DND-41 (cell line): ENCODE results near the gene DDC.

Experiments used
- ATAC-seq: fragments of 200-7000 bp; cut with Tn5 transposase; 3 replicates; pipeline ENCODE4 v1.9.1; 2021; ENCODE audit warnings: low read depth; ENCODE audit not compliant: insufficient read depth
- DNase-seq: peaks from one replicate; pipeline ENCODE4 v3.0.0-alpha.2; 2020
- H2AFZ ChIP-seq: 2 replicates; pipeline ENCODE4 v1.6.0; 2012; ENCODE audit warnings: low read depth, low read length
- H3K27ac ChIP-seq: 2 replicates; pipeline ENCODE4 v1.5.1; 2012; ENCODE audit warnings: low read length, inconsistent platforms
- H3K27me3 ChIP-seq: fragments of 200-600 bp; sonication (generic); 2 replicates; pipeline ENCODE4 v1.6.0; 2012; ENCODE audit warnings: low read length, mild to moderate bottlenecking, inconsistent platforms; ENCODE audit not compliant: insufficient read depth, poor library complexity
- H3K36me3 ChIP-seq: 2 replicates; pipeline ENCODE4 v1.5.1; 2012; ENCODE audit warnings: low read length, inconsistent platforms; ENCODE audit not compliant: insufficient read depth
- H3K4me1 ChIP-seq: 2 replicates; pipeline ENCODE4 v1.5.1; 2012; ENCODE audit warnings: mild to moderate bottlenecking, low read length; ENCODE audit not compliant: insufficient read depth
- H3K4me2 ChIP-seq: 2 replicates; pipeline ENCODE4 v1.6.0; 2012; ENCODE audit warnings: mild to moderate bottlenecking, moderate library complexity, low read length, inconsistent platforms; ENCODE audit not compliant: insufficient read depth
- H3K4me3 ChIP-seq, 2 experiments: fragments of 200-600 bp in 1 of 2; shearing (Covaris generic) in 1 of 2; 2 replicates each; pipeline ENCODE4 v1.5.1; 2012 to 2016; ENCODE audit warnings: inconsistent platforms in 2 of 2, low read length in 2 of 2, mild to moderate bottlenecking in 2 of 2, low read depth in 1 of 2, moderate library complexity in 1 of 2
- H3K79me2 ChIP-seq: 2 replicates; pipeline ENCODE4 v1.6.0; 2012; ENCODE audit warnings: low read length, inconsistent platforms; ENCODE audit not compliant: insufficient read depth
- H3K9ac ChIP-seq: 2 replicates; pipeline ENCODE4 v1.6.0; 2012; ENCODE audit warnings: low read depth, mild to moderate bottlenecking, inconsistent platforms, low read length, moderate library complexity
- H3K9me3 ChIP-seq: 2 replicates; pipeline ENCODE4 v1.5.1; 2012; ENCODE audit warnings: low read length, moderate library complexity, mild to moderate bottlenecking, inconsistent platforms; ENCODE audit not compliant: insufficient read depth, severe bottlenecking
- H4K20me1 ChIP-seq: 2 replicates; pipeline ENCODE4 v1.6.0; 2012; ENCODE audit warnings: low read length; ENCODE audit not compliant: insufficient read depth
- EZH2 ChIP-seq: IDR thresholded peaks from 3 replicates; pipeline ENCODE4 v1.6.1; 2012; ENCODE audit warnings: borderline replicate concordance, low read depth, mild to moderate bottlenecking, moderate library complexity, low read length, inconsistent platforms; ENCODE audit not compliant: severe bottlenecking
- TF ChIP-seq, protein P1 (sequence below): IDR thresholded peaks from 2 replicates; pipeline ENCODE4 v1.5.1; 2012; ENCODE audit warnings: borderline replicate concordance, low read length, moderate library complexity, mild to moderate bottlenecking; ENCODE audit not compliant: poor library complexity, severe bottlenecking; ENCODE audit errors: extremely low read depth

DDC gene

DNA sequence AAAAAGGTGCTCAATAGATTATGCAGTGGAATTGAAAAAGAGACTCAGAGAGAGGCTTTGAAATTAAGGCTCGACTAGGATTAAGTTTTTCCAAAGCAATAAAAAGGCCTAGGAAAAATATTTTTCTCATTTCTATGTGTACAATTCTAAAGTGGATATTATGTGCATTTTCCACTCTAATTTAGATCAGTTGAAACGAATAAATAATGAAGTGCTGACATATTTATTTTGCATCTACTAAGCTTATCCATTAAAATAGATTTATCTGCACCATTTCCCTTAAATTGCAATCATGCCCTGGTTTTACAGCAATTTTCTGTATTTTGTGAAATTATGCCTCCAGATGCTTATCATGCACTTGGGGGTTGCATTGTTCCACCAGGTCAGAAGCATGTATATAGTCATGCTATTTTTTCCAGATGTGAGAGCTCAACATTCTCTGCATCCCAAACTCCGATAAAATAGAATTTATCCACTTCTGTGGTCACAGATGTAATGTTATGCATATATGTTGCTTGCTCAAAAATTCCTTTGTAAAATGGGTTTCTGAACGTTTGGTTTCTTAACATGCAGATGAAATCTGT lies 133.4 kb downstream of the DDC start:
- TF ChIP-seq, protein P1, sequence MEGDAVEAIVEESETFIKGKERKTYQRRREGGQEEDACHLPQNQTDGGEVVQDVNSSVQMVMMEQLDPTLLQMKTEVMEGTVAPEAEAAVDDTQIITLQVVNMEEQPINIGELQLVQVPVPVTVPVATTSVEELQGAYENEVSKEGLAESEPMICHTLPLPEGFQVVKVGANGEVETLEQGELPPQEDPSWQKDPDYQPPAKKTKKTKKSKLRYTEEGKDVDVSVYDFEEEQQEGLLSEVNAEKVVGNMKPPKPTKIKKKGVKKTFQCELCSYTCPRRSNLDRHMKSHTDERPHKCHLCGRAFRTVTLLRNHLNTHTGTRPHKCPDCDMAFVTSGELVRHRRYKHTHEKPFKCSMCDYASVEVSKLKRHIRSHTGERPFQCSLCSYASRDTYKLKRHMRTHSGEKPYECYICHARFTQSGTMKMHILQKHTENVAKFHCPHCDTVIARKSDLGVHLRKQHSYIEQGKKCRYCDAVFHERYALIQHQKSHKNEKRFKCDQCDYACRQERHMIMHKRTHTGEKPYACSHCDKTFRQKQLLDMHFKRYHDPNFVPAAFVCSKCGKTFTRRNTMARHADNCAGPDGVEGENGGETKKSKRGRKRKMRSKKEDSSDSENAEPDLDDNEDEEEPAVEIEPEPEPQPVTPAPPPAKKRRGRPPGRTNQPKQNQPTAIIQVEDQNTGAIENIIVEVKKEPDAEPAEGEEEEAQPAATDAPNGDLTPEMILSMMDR: no peak
- TF ChIP-seq EZH2: no peak
- H3K4me2 ChIP-seq: no peak overlapping the region
- no peak overlapping the region for H3K9ac ChIP-seq
- H3K27ac ChIP-seq: no peak overlapping the region
- H3K36me3 ChIP-seq: peaks cover 3% of the 10 kb centered on the region
- ATAC-seq (no peak), DNase-seq (no peak)
- H3K79me2 ChIP-seq: 0 out of 2 replicates have a peak, but pooled peaks cover 2% of the 10 kb centered on the region
- no peaks in the 10 kb centered on the region for H3K4me1 ChIP-seq
- no peaks in the 10 kb centered on the region for H3K9me3 ChIP-seq
- H2AFZ ChIP-seq: no peak overlapping the region
- H3K27me3 ChIP-seq: no peaks in the 10 kb centered on the region
- peaks cover 4% of the 10 kb centered on the region for H4K20me1 ChIP-seq
- H3K4me3 ChIP-seq: no peak overlapping the region

DNA sequence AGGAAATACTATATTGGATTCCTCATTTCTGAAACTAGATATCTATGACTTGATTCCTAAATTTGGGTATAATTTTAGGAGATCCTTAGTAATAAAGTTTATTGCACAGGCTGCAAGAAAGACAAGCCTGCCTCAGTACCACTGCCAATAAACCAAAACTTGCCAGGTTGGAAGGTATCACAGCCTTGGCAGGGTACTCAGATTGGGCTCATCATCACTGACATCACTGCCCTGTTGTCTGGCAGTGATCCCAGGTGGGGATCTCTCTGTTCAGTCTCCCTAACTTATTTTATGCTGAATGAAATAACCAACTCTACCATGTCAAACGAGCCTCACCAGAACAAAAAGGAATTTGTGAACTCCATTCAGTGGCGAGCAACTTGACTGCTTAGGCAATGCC lies 133.9 kb downstream of the DDC start:
- Histone ChIP-seq H3K4me1 (no peaks in the 10 kb centered on the region), H3K27ac (no peak overlapping the region), H2AFZ (no peak overlapping the region), H3K9me3 (no peaks in the 10 kb centered on the region), H3K9ac (no peak overlapping the region), H3K4me3 (no peak overlapping the region), H4K20me1 (peaks cover 2% of the 10 kb centered on the region; the same call in 1 of the 2 replicates), H3K27me3 (no peaks in the 10 kb centered on the region), H3K36me3 (no peaks in the 10 kb centered on the region), H3K79me2 (no peaks in the 10 kb centered on the region), H3K4me2 (no peak overlapping the region)
- TF ChIP-seq, protein P1: no peak
- TF ChIP-seq EZH2: no peak
- ATAC-seq: no peak
- no peak for DNase-seq

DNA sequence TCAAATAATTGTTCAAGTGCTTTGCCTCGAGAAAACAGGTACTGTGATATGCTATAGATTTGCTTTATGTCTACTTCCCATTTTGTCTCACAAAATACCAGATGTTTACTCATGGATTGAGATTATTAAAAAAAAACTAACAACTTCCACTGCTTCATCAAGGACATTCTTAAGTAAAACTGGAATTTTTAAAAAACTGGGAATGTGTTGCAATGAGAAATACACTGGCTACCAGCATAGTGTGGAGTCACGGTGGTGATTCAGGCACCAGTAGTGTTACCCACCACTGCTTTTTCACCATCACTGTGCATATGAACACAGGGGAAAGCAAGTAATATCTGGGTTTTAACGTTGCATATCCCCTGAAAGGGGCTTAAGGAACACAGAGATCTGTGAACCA lies 136.3 kb downstream of the DDC start:
- Histone ChIP-seq H3K27me3 (no peaks in the 10 kb centered on the region), H3K79me2 (no peaks in the 10 kb centered on the region), H3K4me1 (no peaks in the 10 kb centered on the region), H3K9ac (no peak overlapping the region), H4K20me1 (no peaks in the 10 kb centered on the region), H3K36me3 (no peaks in the 10 kb centered on the region), H3K4me3 (no peak overlapping the region), H3K4me2 (no peak overlapping the region), H3K27ac (no peak overlapping the region), H3K9me3 (no peaks in the 10 kb centered on the region), H2AFZ (no peak overlapping the region)
- ATAC-seq: no peak
- no peak for DNase-seq
- TF ChIP-seq, protein P1: no peak
- no peak for TF ChIP-seq EZH2

DNA sequence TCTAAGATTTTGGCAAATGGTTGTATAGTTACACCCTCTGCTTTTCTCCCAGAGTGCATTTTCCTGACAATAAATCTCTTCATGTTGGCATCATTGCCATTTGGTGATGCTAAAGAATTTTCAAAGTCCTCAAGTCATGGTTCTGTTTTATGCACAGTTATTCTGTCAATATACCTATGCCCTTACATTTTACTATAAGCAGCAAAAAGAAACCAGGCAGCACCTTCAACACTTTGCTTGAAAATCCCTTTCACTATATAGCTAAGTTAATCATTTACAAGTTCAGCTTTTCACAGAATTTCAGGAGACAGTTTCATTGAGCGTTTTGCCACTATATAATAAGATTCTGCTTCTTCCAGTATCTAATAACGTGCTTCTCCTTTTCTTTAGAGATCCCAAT lies 137.7 kb downstream of the DDC start:
- Histone ChIP-seq H3K9ac (no peak overlapping the region), H2AFZ (no peak overlapping the region)
- no peak for ATAC-seq

More for the DNA sequence above, 137.7 kb downstream of the DDC start:
- H3K4me3 ChIP-seq: no peak overlapping the region
- no peak for DNase-seq
- H3K27me3 ChIP-seq: no peaks in the 10 kb centered on the region
- H3K79me2 ChIP-seq: no peaks in the 10 kb centered on the region
- H3K27ac ChIP-seq: no peak overlapping the region
- H3K4me2 ChIP-seq: no peak overlapping the region
- H4K20me1 ChIP-seq: no peaks in the 10 kb centered on the region
- H3K4me1 ChIP-seq: no peaks in the 10 kb centered on the region
- H3K36me3 ChIP-seq: no peaks in the 10 kb centered on the region
- no peak for TF ChIP-seq EZH2
- TF ChIP-seq, protein P1: no peak
- H3K9me3 ChIP-seq: no peaks in the 10 kb centered on the region
